Nephron (organoid): ENCODE data around the gene MESD.

Experiments used
- H3K27ac Mint-ChIP-seq, 3 experiments: 2 replicates each; pipeline ENCODE4 v1.8.0; 2020; ENCODE audit warnings: mixed read lengths in 3 of 3, mild to moderate bottlenecking in 2 of 3, moderate library complexity in 1 of 3
- H3K27me3 Mint-ChIP-seq: 2 replicates; pipeline ENCODE4 v1.8.0; 2021; ENCODE audit warnings: low read depth, mild to moderate bottlenecking, moderate library complexity, mixed read lengths
- H3K36me3 Mint-ChIP-seq: 2 replicates; pipeline ENCODE4 v1.8.0; 2020; ENCODE audit warnings: low read depth, mixed read lengths
- H3K4me1 Mint-ChIP-seq: 2 replicates; pipeline ENCODE4 v1.8.0; 2020; ENCODE audit warnings: mixed read lengths
- H3K4me3 Mint-ChIP-seq, 3 experiments: 2 replicates each; pipeline ENCODE4 v1.8.0; 2020; ENCODE audit warnings: mild to moderate bottlenecking in 3 of 3, mixed read lengths in 3 of 3, moderate library complexity in 2 of 3
- H3K9me3 Mint-ChIP-seq: 2 replicates; pipeline ENCODE4 v1.8.0; 2020; ENCODE audit warnings: mixed read lengths
- CTCF ChIP-seq, 3 experiments: fragments of 200-600 bp; sonication (generic); IDR thresholded peaks; one replicate each; pipeline ENCODE4 v1.5.0; 2021; ENCODE audit warnings: antibody characterized with exemption in 3 of 3; ENCODE audit not compliant: unreplicated experiment in 3 of 3

The MESD gene

GRCh38 chr15:81018197-81018596, 28.6 kb upstream of the MESD start:
- Mint-ChIP-seq H3K4me1 (peaks cover 4% of the 10 kb centered on the region), H3K36me3 (no peaks in the 10 kb centered on the region), H3K27me3 (no peaks in the 10 kb centered on the region), H3K4me3 (no peak overlapping the region), H3K9me3 (no peaks in the 10 kb centered on the region), H3K27ac (no peak overlapping the region)
- TF ChIP-seq CTCF (IDR thresholded peaks at IDR 0.05; ENCODE audit: unreplicated experiment in 3 of 3): no peak

GRCh38 chr15:81016489-81017068, 27.0 kb upstream of the MESD start:
- no peak for TF ChIP-seq CTCF (IDR thresholded peaks at IDR 0.05; ENCODE audit: unreplicated experiment in 3 of 3)

GRCh38 chr15:81015621-81016488, 26.2 kb upstream of the MESD start:
- peaks cover 4% of the 10 kb centered on the region for H3K4me1 Mint-ChIP-seq
- H3K27ac Mint-ChIP-seq: no peak overlapping the region
- H3K9me3 Mint-ChIP-seq: no peaks in the 10 kb centered on the region
- H3K4me3 Mint-ChIP-seq: no peak overlapping the region
- no peaks in the 10 kb centered on the region for H3K27me3 Mint-ChIP-seq
- no peaks in the 10 kb centered on the region for H3K36me3 Mint-ChIP-seq
- TF ChIP-seq CTCF (IDR thresholded peaks at IDR 0.05; ENCODE audit: unreplicated experiment in 3 of 3): no peak

More at GRCh38 chr15:81016489-81017068, 27.0 kb upstream of the MESD start:
- no peak overlapping the region for H3K27ac Mint-ChIP-seq
- H3K4me1 Mint-ChIP-seq: peaks cover 4% of the 10 kb centered on the region
- H3K9me3 Mint-ChIP-seq: no peaks in the 10 kb centered on the region
- no peaks in the 10 kb centered on the region for H3K27me3 Mint-ChIP-seq
- no peak overlapping the region for H3K4me3 Mint-ChIP-seq
- H3K36me3 Mint-ChIP-seq: no peaks in the 10 kb centered on the region

- Mint-ChIP-seq H3K36me3 (no peaks in the 10 kb centered on the region), H3K4me3 (no peak overlapping the region), H3K4me1 (peaks cover 4% of the 10 kb centered on the region), H3K27ac (no peak overlapping the region), H3K27me3 (no peaks in the 10 kb centered on the region), H3K9me3 (no peaks in the 10 kb centered on the region)
- no peak for TF ChIP-seq CTCF (IDR thresholded peaks at IDR 0.05; ENCODE audit: unreplicated experiment in 3 of 3)
These were observed 25.0 kb upstream of the MESD start for GRCh38 chr15:81014446-81015093.

GRCh38 chr15:81013396-81013929, 23.8 kb upstream of the MESD start:
- Mint-ChIP-seq H3K27me3 (no peaks in the 10 kb centered on the region), H3K27ac (no peak overlapping the region), H3K4me1 (peaks cover 4% of the 10 kb centered on the region), H3K36me3 (no peaks in the 10 kb centered on the region), H3K9me3 (no peaks in the 10 kb centered on the region), H3K4me3 (no peak overlapping the region)
- no peak for TF ChIP-seq CTCF (IDR thresholded peaks at IDR 0.05; ENCODE audit: unreplicated experiment in 3 of 3)
